ENCODE measurements around the gene C1orf21.
"Not testable (repeated sequence)": the region's sequence is repeated elsewhere in the genome, so short reads cannot be mapped to it uniquely, and the experiment has no call there.

Gene C1orf21

GRCh38 chr1:184386312-184387068, at the start of gene C1orf21:
TSS of gene C1orf21 (plus strand) at chr1:184387029. CDS start at chr1:184477510, 90,481 bp downstream.
- DNase-seq: peak; percentile 94 to 95

- DNase-seq: not testable (repeated sequence)
These were observed 49.0 kb upstream of the C1orf21 start for GRCh38 chr1:184337865-184338264.

GRCh38 chr1:184340984-184341383, 45.8 kb upstream of the C1orf21 start:
- no peak for DNase-seq

GRCh38 chr1:184350573-184350972, 36.3 kb upstream of the C1orf21 start:
- no peak for DNase-seq

GRCh38 chr1:184351416-184351975, 35.3 kb upstream of the C1orf21 start:
- DNase-seq: no peak

- DNase-seq: no peak
These were observed 34.1 kb upstream of the C1orf21 start for GRCh38 chr1:184352776-184353175.

GRCh38 chr1:184354719-184355118, 32.1 kb upstream of the C1orf21 start:
- DNase-seq: no peak

- DNase-seq: no peak
These were observed 29.9 kb upstream of the C1orf21 start for GRCh38 chr1:184356891-184357290.

- DNase-seq: no peak
These were observed 28.6 kb upstream of the C1orf21 start for GRCh38 chr1:184358256-184358655.

- DNase-seq: no peak
These were observed 26.9 kb upstream of the C1orf21 start for GRCh38 chr1:184359909-184360308.

GRCh38 chr1:184362876-184363275, 24.0 kb upstream of the C1orf21 start:
- DNase-seq: no peak

GRCh38 chr1:184365699-184366098, 21.1 kb upstream of the C1orf21 start:
- DNase-seq: no peak

GRCh38 chr1:184366997-184367396, 19.8 kb upstream of the C1orf21 start:
- DNase-seq: no peak

- no peak for DNase-seq
These were observed 19.3 kb upstream of the C1orf21 start for GRCh38 chr1:184367427-184368038.

GRCh38 chr1:184368354-184368753, 18.5 kb upstream of the C1orf21 start:
- no peak for DNase-seq

GRCh38 chr1:184370850-184371249, 16.0 kb upstream of the C1orf21 start:
- no peak for DNase-seq

- DNase-seq: no peak
These were observed 13.7 kb upstream of the C1orf21 start for GRCh38 chr1:184373155-184373554.

GRCh38 chr1:184376369-184376768, 10.5 kb upstream of the C1orf21 start:
- DNase-seq: no peak

- peak in 1 of 2 experiments; percentile 49 for DNase-seq
These were observed 7.6 kb upstream of the C1orf21 start for GRCh38 chr1:184379111-184379752.

GRCh38 chr1:184380468-184380867, 6.4 kb upstream of the C1orf21 start:
- DNase-seq: no peak

- no peak for DNase-seq
These were observed 3.0 kb upstream of the C1orf21 start for GRCh38 chr1:184383772-184384323.

- no peak for DNase-seq
These were observed 941 bp upstream of the C1orf21 start for GRCh38 chr1:184385865-184386311.

- DNase-seq: peak in 1 of 2 experiments; percentile 72
These were observed 243 bp downstream of the C1orf21 start for GRCh38 chr1:184387069-184387475.
